Nephron (organoid): ENCODE measurements around the gene RPRD1B.

ENCODE experiments used
- H3K27ac Mint-ChIP-seq, 3 experiments: 2 replicates each; pipeline ENCODE4 v1.8.0; 2020; ENCODE audit warnings: mixed read lengths in 3 of 3, mild to moderate bottlenecking in 2 of 3, moderate library complexity in 1 of 3
- H3K27me3 Mint-ChIP-seq: 2 replicates; pipeline ENCODE4 v1.8.0; 2021; ENCODE audit warnings: low read depth, mild to moderate bottlenecking, moderate library complexity, mixed read lengths
- H3K36me3 Mint-ChIP-seq: 2 replicates; pipeline ENCODE4 v1.8.0; 2020; ENCODE audit warnings: low read depth, mixed read lengths
- H3K4me1 Mint-ChIP-seq: 2 replicates; pipeline ENCODE4 v1.8.0; 2020; ENCODE audit warnings: mixed read lengths
- H3K4me3 Mint-ChIP-seq, 3 experiments: 2 replicates each; pipeline ENCODE4 v1.8.0; 2020; ENCODE audit warnings: mild to moderate bottlenecking in 3 of 3, mixed read lengths in 3 of 3, moderate library complexity in 2 of 3
- H3K9me3 Mint-ChIP-seq: 2 replicates; pipeline ENCODE4 v1.8.0; 2020; ENCODE audit warnings: mixed read lengths
- TF ChIP-seq, protein P1 (sequence below), 3 experiments: fragments of 200-600 bp; sonication (generic); IDR thresholded peaks; one replicate each; pipeline ENCODE4 v1.5.0; 2021; ENCODE audit warnings: antibody characterized with exemption in 3 of 3; ENCODE audit not compliant: unreplicated experiment in 3 of 3

Gene RPRD1B

DNA sequence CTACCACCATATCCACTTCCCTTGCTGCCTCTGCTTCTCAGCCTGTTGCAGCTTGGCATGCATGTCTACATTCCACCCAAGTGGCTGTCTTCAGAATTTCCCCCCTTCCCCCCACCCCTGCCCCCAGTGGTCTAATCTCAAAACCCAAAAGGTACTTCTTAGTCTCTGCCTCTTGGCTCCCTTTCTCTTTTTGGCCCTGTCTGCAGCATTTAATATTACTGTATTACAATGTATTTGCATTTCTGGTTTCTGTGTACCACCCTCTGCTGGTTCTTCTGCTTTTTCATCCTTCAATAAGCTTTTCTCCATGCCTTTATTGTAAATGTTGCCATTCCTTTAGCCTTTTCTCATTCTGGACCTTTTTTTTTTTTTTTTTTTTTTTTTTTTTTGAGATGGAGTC is 43.0 kb downstream of the RPRD1B start:
- Mint-ChIP-seq H3K27ac (peak overlapping the region; percentile 12 to 78 (median 31)), H3K9me3 (peaks cover 15% of the 10 kb centered on the region), H3K4me3 (no peak overlapping the region), H3K4me1 (peaks cover 61% of the 10 kb centered on the region), H3K27me3 (no peaks in the 10 kb centered on the region), H3K36me3 (peaks cover 71% of the 10 kb centered on the region)
- TF ChIP-seq, protein P1, sequence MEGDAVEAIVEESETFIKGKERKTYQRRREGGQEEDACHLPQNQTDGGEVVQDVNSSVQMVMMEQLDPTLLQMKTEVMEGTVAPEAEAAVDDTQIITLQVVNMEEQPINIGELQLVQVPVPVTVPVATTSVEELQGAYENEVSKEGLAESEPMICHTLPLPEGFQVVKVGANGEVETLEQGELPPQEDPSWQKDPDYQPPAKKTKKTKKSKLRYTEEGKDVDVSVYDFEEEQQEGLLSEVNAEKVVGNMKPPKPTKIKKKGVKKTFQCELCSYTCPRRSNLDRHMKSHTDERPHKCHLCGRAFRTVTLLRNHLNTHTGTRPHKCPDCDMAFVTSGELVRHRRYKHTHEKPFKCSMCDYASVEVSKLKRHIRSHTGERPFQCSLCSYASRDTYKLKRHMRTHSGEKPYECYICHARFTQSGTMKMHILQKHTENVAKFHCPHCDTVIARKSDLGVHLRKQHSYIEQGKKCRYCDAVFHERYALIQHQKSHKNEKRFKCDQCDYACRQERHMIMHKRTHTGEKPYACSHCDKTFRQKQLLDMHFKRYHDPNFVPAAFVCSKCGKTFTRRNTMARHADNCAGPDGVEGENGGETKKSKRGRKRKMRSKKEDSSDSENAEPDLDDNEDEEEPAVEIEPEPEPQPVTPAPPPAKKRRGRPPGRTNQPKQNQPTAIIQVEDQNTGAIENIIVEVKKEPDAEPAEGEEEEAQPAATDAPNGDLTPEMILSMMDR (IDR thresholded peaks at IDR 0.05; ENCODE audit: unreplicated experiment in 3 of 3), result no peak

DNA sequence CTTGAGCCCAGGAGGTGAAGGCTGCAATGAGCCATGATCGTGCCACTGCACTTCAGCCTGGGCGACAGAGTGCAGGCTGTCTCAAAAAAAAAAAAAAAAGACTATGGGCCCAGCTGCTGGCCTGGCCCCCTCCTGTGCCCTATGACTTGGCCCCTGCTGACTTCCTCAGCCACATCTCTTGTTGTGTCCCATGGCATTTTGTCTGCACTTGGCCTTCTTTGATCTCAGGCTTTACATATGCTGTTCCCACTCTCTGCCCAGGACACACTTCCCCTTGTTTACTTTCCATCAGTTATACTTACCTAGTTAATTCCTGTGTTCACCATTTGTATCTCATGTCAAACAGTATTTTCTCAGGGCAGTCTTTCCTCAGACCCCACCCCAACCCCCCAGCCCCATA is 44.5 kb downstream of the RPRD1B start:
- Mint-ChIP-seq H3K36me3 (peaks cover 74% of the 10 kb centered on the region), H3K27me3 (no peaks in the 10 kb centered on the region), H3K27ac (peak overlapping the region; percentile 8 to 62 (median 51)), H3K9me3 (peaks cover 17% of the 10 kb centered on the region), H3K4me1 (peaks cover 58% of the 10 kb centered on the region), H3K4me3 (no peak overlapping the region)
- TF ChIP-seq, protein P1 (IDR thresholded peaks at IDR 0.05; ENCODE audit: unreplicated experiment in 3 of 3), result no peak

DNA sequence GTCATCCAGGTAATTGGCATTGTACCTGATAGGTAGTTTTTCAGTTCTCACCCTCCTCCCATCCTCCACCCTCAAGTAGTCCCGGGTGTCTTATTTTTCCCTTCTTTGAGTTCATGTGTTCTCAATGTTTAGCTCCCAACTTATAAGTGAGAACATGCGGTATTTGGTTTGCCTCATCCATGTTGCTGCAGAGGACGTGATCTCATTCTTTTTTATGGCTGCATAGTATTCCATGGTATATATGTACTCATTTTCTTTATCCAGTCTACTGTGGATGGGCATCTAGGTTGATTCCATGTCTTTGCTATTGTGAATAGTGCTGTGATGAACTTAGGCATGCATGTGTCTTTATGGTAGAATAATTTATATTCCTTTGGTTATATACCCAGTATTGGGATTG is 45.8 kb downstream of the RPRD1B start:
- Mint-ChIP-seq H3K4me1 (peaks cover 56% of the 10 kb centered on the region), H3K27me3 (no peaks in the 10 kb centered on the region), H3K9me3 (peaks cover 17% of the 10 kb centered on the region), H3K36me3 (peaks cover 80% of the 10 kb centered on the region), H3K4me3 (no peak overlapping the region), H3K27ac (no peak overlapping the region)
- TF ChIP-seq, protein P1 (IDR thresholded peaks at IDR 0.05; ENCODE audit: unreplicated experiment in 3 of 3), result no peak

DNA sequence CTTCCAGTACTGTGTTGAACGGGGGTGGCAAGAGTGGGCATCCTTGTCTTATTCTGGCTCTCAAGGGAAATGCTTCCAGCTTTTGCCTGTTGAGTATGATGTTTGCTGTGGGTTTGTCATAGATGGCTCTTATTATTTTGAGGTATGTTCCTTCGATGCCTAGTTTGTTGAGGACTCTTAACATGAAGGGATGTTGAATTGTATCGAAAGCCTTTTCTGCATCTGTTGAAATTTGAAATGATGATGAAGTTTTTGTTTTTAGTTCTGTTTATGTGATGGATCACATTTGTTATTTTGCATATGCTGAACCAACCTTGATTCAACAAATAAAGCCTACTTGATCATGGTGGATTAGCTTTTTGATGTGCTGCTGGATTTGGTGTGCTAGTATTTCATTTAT is 48.0 kb downstream of the RPRD1B start:
- Mint-ChIP-seq H3K36me3 (peaks cover 92% of the 10 kb centered on the region), H3K27ac (peak overlapping the region; percentile 3 to 59 (median 44)), H3K9me3 (peaks cover 17% of the 10 kb centered on the region), H3K4me3 (no peak overlapping the region), H3K27me3 (no peaks in the 10 kb centered on the region), H3K4me1 (peaks cover 46% of the 10 kb centered on the region)
- TF ChIP-seq, protein P1 (IDR thresholded peaks at IDR 0.05; ENCODE audit: unreplicated experiment in 3 of 3), result no peak

DNA sequence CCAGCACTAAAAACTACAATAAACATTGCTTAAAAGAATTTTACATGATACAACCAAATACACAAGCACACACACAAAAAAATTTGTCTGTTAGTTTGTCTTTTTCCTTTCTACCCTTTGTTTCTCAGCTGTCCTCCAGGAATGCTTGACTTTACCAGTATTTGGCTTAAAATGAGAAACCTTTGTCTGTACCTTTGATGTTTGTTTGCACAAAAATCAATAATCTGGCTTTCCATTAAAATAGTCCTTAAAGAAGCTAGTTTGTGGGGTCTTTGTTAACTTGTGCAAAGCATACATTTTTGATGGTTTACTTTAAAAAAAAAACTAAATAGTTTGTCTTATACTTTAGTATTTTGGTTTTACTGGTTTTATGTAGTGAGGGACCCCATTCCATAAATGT is 49.3 kb downstream of the RPRD1B start:
- Mint-ChIP-seq H3K27ac (peak overlapping the region in 1 of 3 experiments; percentile 50), H3K27me3 (no peaks in the 10 kb centered on the region), H3K4me3 (no peak overlapping the region), H3K4me1 (peaks cover 38% of the 10 kb centered on the region), H3K9me3 (peaks cover 17% of the 10 kb centered on the region), H3K36me3 (peaks cover 91% of the 10 kb centered on the region)
- TF ChIP-seq, protein P1 (IDR thresholded peaks at IDR 0.05; ENCODE audit: unreplicated experiment in 3 of 3), result no peak

DNA sequence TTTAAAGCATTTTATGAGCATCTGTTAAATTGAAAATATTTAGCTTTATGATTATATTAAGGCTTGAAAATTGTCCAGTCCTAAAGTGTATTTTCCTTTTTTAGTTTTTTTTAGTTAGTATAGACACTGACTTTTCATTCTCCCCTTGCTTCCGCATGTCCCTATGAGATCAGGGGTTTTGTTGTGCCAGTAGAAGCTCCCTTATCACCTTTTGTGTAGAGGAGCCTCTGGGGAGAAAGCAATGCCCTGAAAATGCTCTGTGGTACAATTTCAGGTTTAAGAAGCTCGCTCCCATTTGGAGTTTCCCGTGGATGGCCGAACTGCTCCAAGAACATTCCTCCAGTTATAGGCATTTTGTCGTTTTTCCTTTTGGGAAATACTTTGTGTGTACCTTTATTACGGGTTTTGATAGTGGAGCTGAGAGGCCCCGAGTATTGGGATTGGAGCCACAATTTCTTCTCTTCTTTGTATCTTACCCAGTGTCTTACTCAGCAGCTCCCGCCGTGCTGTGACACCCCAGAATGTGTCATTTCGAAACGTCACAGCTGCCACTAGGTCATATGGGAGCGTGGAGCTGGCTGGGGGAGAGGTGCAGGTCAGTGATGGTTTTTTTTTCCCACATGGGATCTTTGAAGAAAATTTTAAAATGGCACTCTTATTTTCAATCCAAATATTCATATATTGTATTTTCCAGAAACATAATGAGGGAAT is 49.9 kb downstream of the RPRD1B start:
- peaks cover 36% of the 10 kb centered on the region for H3K4me1 Mint-ChIP-seq
- TF ChIP-seq, protein P1 (IDR thresholded peaks at IDR 0.05; ENCODE audit: unreplicated experiment in 3 of 3), result no peak
- peak overlapping the region in 1 of 3 experiments; percentile 21 for H3K4me3 Mint-ChIP-seq
- no peaks in the 10 kb centered on the region for H3K27me3 Mint-ChIP-seq
- peak overlapping the region; percentile 32 to 65 (median 50) for H3K27ac Mint-ChIP-seq
- peaks cover 91% of the 10 kb centered on the region for H3K36me3 Mint-ChIP-seq
- H3K9me3 Mint-ChIP-seq, result peaks cover 17% of the 10 kb centered on the region
